ENCODE data around the gene TMPRSS11A.

DNA sequence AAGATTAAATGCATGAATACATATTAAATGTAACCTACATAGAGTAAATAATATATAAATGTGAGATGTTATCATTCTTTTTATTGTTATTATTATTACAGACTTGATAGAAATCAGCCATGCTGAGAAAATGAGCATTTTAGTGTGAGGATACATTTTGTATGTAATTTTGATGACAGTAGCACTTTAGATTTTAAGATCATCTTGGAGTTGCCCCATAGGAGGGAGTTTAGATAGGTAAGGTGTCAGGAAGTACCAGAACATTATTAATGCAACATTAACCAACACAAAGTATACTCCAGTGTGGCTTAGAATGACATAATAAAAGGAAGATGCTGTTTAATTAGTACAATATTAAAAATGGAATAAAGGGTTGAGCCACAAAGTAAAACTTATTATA is 8.4 kb downstream of the TMPRSS11A start:
- TF ChIP-seq TARDBP (IDR thresholded peaks at IDR 0.05) (no peak), FOXK2 (IDR thresholded peaks at IDR 0.05) (no peak), ZNF384 (IDR thresholded peaks at IDR 0.05) (no peak), SP1 (IDR thresholded peaks at IDR 0.05) (no peak), HDGF (IDR thresholded peaks at IDR 0.05; ENCODE audit: borderline replicate concordance) (no peak), BHLHE40 (IDR thresholded peaks at IDR 0.05; ENCODE audit: borderline replicate concordance) (no peak), FOXA1 (IDR thresholded peaks at IDR 0.05) (no peak), LEF1 (IDR thresholded peaks at IDR 0.05; ENCODE audit: borderline replicate concordance) (no peak)
- TF ChIP-seq, protein P1, sequence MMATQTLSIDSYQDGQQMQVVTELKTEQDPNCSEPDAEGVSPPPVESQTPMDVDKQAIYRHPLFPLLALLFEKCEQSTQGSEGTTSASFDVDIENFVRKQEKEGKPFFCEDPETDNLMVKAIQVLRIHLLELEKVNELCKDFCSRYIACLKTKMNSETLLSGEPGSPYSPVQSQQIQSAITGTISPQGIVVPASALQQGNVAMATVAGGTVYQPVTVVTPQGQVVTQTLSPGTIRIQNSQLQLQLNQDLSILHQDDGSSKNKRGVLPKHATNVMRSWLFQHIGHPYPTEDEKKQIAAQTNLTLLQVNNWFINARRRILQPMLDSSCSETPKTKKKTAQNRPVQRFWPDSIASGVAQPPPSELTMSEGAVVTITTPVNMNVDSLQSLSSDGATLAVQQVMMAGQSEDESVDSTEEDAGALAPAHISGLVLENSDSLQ (IDR thresholded peaks at IDR 0.05) = no peak

All from HEK293T (cell line).